ENCODE data around the gene MRPS2. TPM values are rescaled to one million over a fixed set of nuclear protein-coding genes. Genes with fewer than 3 reads are reported as not detected.

Gene MRPS2
- polyA plus RNA-seq, 1 experiment, result 39.9 TPM

DNA sequence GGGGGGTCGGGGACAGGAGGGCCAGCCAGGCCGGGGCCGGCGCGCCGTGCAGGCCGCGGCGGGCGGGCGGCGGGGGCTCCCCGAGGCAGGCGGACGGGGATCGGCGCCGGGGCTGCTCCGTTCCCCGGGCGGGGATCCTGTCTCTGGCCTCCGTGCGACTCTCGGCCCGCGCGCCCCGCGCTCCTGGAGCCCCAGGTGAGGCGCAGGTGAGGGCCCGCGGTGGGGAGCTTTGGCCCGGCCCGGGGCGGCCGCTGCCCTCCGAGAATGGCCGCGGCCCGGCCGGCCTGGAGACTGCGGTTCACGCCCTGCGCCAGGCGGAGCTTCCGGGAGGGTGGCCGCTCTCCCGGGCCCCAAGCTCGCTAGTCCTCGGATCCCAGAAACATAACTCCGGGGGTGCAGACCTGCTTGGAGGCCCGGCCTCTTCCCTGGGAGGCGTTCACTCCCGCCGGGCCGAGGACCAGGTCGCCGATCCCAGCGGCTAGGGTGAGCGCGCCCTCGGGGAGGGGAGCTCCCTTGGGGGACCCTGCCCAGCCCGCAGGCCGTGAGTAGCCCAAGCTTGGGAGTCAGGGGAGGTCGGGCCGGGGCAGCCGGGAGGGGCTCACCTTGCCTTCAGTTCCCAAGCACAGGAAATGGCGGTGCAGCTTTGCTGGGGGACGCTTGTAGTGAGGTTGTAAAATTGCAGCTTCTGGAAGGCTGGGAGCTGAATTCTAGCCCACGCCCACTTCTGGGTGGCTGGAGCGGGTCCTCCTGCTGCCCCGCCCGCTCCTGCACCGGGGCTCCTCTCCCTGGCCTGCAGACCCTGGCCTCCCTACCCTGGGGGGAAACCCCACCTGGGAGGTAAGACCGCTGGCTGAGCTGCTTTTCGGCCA, 20.2 kb upstream of the MRPS2 start:
- DNase-seq (ENCODE audit: low read depth, low spot score), result no peak
- H3K27me3 ChIP-seq (ENCODE audit: control insufficient read depth, insufficient read depth, low read length), result no peaks in the 10 kb centered on the region
- no peak overlapping the region for H3K27ac ChIP-seq (ENCODE audit: low read depth, low read length)
- ChIA-PET POLR2A (interaction anchor here (0.5 to 0.7 kb wide), 3 partner anchors 14 to 1666 kb away, joined by 3 to 4 read pairs (median 3); no protein-coding TSS in a partner anchor), CTCF (interaction anchor here (1.0 to 1.6 kb wide), 2 partner anchors 11 to 25 kb away, joined by 3 to 4 read pairs; no protein-coding TSS in a partner anchor)
- TF ChIP-seq, protein P1, sequence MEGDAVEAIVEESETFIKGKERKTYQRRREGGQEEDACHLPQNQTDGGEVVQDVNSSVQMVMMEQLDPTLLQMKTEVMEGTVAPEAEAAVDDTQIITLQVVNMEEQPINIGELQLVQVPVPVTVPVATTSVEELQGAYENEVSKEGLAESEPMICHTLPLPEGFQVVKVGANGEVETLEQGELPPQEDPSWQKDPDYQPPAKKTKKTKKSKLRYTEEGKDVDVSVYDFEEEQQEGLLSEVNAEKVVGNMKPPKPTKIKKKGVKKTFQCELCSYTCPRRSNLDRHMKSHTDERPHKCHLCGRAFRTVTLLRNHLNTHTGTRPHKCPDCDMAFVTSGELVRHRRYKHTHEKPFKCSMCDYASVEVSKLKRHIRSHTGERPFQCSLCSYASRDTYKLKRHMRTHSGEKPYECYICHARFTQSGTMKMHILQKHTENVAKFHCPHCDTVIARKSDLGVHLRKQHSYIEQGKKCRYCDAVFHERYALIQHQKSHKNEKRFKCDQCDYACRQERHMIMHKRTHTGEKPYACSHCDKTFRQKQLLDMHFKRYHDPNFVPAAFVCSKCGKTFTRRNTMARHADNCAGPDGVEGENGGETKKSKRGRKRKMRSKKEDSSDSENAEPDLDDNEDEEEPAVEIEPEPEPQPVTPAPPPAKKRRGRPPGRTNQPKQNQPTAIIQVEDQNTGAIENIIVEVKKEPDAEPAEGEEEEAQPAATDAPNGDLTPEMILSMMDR (IDR thresholded peaks at IDR 0.05; ENCODE audit: low read depth, low read length), result no peak
- H3K9me3 ChIP-seq (ENCODE audit: control insufficient read depth, insufficient read depth, low read length), result no peaks in the 10 kb centered on the region
- H3K4me3 ChIP-seq (ENCODE audit: low read depth, low read length), result peak overlapping the region; percentile 75

DNA sequence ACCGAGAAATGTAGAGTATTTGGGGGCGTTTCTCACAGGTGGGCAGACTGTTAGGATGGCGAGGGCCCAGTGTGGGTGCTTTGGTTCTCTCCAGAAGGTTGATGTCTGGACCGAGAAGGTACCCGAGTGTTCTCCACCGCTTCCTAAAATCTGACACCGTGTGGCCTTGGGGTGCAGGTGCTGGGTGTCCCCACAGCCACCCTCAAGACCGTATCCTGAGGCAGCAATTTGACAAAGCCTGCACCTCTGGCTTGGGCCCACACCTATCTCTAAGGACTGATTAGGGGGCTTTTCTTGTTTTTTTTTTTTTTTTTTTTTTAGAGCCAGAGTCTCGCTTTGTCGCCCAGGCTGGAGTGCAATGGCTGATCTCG, 19.6 kb upstream of the MRPS2 start:
- no peak overlapping the region for H3K27ac ChIP-seq (ENCODE audit: low read depth, low read length)
- DNase-seq (ENCODE audit: low read depth, low spot score), result no peak
- POLR2A ChIA-PET, result interaction anchor here (0.6 to 0.7 kb wide), 2 partner anchors 15 to 1343 kb away, joined by 3 to 4 read pairs; no protein-coding TSS in a partner anchor
- peak overlapping the region; percentile 75 for H3K4me3 ChIP-seq (ENCODE audit: low read depth, low read length)
- TF ChIP-seq, protein P1 (IDR thresholded peaks at IDR 0.05; ENCODE audit: low read depth, low read length), result no peak
- CTCF ChIA-PET, result interaction anchor here (1.0 to 1.6 kb wide), 2 partner anchors 12 to 24 kb away, joined by 3 to 4 read pairs; no protein-coding TSS in a partner anchor
- H3K27me3 ChIP-seq (ENCODE audit: control insufficient read depth, insufficient read depth, low read length), result no peaks in the 10 kb centered on the region
- no peaks in the 10 kb centered on the region for H3K9me3 ChIP-seq (ENCODE audit: control insufficient read depth, insufficient read depth, low read length)

DNA sequence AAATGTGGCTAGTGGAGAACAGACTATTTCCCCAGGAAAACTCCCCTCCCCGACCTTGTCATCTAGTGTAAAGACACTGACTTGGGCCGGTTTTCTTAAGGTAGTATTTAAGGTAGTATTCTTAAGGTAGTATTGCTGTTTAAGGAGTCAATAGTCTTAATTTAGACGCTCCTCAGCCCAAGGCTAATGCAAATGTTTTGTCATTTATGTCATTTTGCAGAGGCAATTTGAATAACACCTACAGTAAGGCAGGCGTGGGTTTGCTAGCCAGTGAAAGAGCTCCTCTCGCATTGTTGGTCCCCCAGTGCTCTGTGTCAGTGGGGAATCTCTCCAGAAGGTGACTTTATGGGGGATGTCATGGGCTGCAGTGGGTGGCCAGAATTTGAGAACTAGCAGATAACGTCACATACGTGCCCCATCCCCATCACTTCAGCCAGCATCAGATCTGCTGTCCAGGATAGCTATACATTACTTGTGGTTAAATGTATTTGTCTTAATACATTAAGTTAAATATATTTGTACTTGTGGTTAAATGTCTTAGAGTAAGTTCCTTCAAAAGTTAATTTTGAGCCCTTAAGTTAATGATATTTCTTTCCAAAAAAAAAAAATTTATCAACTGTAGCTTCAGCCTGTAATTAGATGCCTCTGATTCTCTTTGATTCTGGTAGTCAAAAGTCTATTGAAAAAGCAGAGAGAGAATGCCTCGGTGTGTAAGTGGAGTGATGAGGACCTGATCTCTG, 18.3 kb upstream of the MRPS2 start:
- POLR2A ChIA-PET, result no interaction called here
- no peak for DNase-seq (ENCODE audit: low read depth, low spot score)
- CTCF ChIA-PET, result interaction anchor here (1.5 to 1.6 kb wide), 2 partner anchors 18 to 23 kb away, joined by 4 read pairs; no protein-coding TSS in a partner anchor
- Histone ChIP-seq H3K27me3 (ENCODE audit: control insufficient read depth, insufficient read depth, low read length) (no peaks in the 10 kb centered on the region), H3K4me3 (ENCODE audit: low read depth, low read length) (no peak overlapping the region), H3K27ac (ENCODE audit: low read depth, low read length) (no peak overlapping the region), H3K9me3 (ENCODE audit: control insufficient read depth, insufficient read depth, low read length) (no peaks in the 10 kb centered on the region)
- TF ChIP-seq, protein P1 (IDR thresholded peaks at IDR 0.05; ENCODE audit: low read depth, low read length), result no peak

DNA sequence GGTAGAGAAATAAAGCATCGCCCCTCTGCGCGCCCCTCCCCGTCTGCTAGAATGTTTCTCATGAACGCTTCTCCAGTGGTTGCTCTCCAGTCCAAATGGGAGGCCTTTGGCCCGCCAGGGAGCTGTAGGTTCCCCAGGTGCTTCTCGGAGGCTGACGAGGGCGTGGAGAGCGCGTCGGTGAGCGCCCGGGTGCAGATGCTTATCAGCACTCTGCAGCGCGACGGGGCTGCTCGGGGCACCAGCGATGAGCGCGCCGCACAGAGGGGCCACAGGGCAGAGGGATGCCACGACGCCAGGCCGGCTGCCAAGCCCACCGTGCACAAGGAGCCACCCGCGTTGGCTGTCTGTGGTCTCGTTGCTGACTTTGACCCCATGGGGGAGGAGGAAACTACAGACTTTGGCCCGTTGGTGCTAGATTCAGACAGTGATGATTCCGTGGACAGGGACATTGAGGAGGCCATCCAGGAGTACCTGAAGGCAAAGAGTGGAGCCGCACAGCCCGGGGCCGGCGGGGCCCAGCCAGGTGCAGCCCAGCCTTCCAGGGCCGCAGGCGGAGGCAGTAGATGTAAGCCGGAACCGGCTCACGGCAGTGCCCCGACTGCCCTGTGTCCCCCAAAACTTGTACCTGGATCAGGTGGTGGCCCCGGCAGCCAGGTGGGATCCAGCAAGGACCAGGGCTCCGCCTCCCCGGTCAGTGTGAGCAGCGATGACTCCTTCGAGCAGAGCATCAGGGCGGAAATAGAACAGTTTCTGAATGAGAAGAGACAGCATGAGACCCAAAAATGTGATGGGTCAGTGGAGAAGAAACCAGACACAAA, 15.8 kb upstream of the MRPS2 start:
- Histone ChIP-seq H3K27ac (ENCODE audit: low read depth, low read length) (no peak overlapping the region), H3K4me3 (ENCODE audit: low read depth, low read length) (no peak overlapping the region), H3K9me3 (ENCODE audit: control insufficient read depth, insufficient read depth, low read length) (no peaks in the 10 kb centered on the region), H3K27me3 (ENCODE audit: control insufficient read depth, insufficient read depth, low read length) (no peaks in the 10 kb centered on the region)
- DNase-seq (ENCODE audit: low read depth, low spot score), result no peak
- ChIA-PET POLR2A (no interaction called here), CTCF (no interaction called here)
- TF ChIP-seq, protein P1 (IDR thresholded peaks at IDR 0.05; ENCODE audit: low read depth, low read length), result no peak
